ENCODE measurements around the gene BABAM2.

BABAM2 gene

GRCh38 chr2:28282861-28283646 is 392.5 kb downstream of the BABAM2 start:
- no peak for DNase-seq (ENCODE audit: low read depth)

DNA sequence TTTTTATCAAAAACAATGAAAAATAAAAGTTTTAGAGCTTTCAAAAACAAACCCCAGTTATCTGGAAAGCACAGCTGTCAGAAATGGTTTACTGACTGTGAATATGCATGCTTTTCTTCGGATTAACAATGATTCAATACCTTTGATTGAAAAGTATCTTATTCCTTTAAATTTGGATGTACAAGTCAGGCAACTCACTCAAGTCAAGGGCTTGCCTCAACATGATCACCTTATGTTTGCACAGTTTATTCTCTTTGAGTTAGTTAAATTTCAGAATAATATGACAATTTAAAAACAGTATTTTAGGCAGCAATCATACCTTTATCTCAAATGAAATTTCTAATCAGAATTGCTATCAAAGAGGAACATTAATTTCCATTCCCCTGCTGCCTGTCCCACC is 393.3 kb downstream of the BABAM2 start:
- no peak for DNase-seq (ENCODE audit: low read depth)

- no peak for DNase-seq (ENCODE audit: low read depth)
Measured at GRCh38 chr2:28286678-28287077, 396.1 kb downstream of the BABAM2 start.

GRCh38 chr2:28287256-28287915 is 396.9 kb downstream of the BABAM2 start:
- no peak for DNase-seq (ENCODE audit: low read depth)

- no peak for DNase-seq (ENCODE audit: low read depth)
Measured at GRCh38 chr2:28288620-28289019, 398.1 kb downstream of the BABAM2 start.

DNA sequence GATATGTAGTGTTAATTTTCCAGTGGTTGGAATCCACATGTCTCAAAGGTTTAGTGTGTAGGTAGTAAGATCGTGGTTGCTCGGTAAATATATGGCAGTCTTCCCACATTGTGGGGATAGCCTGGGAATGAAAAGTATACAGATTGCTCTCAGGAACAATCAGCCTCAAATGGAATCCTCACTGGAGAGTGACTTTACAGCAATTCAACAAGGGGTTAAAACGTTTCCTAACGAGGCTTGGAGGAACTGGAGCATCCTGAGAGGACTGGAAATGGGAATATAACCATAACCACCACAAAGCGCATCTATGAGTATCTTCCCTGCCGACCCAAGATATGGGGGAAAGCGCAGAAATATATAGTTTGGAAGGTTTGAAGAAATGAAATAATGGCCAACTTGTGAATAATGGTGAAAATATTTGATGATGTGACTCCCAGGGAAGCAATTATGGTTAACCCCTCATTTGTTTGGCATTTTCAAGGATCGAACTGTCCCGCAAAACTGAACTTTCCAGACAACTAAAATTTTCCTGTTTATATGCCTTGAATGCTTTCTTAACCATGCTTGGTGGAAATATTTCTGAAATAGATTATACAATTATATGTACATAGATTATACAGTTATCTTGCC is 401.4 kb downstream of the BABAM2 start:
- DNase-seq (ENCODE audit: low read depth) = no peak

- DNase-seq (ENCODE audit: low read depth) = no peak
Measured at GRCh38 chr2:28292491-28292890, 402.0 kb downstream of the BABAM2 start.

DNA sequence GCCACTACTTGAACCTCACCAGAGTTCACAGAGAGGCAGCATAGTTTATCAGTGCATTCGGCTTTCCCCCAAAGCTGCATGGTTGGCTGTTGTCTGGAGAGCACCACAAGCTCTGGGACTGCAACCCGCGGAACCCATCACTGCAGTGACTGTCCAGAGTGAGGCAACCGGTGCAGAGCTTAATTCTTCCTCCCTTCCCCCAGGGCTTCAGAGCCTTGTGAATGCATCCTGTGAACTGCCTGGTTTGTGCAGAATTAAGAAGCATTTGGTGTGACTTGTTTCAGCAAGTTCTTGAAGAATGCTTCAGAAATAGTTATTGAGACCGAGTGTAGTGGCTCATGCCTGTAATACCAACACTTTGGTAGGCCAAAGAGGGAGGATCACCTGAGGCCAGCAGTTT is 402.9 kb downstream of the BABAM2 start:
- no peak for DNase-seq (ENCODE audit: low read depth)

DNA sequence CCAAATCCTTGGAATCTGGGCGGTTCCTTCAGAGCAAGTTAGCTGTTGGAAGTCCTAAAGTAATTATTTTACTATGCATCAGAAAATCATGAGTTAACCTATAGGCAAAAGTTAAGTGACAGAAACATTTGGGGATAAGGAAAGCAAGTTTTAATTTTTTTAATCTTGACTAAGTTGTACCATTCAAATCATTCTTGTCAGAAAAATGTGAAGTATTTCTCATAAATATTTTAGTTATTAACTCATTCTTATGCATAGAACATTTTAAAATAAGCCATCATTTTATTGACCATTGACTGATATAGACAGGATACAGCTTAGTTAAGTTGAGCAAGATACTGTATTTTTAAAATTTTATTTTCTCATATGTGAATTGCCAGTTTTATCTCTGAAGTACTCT is 403.9 kb downstream of the BABAM2 start:
- no peak for DNase-seq (ENCODE audit: low read depth)

DNA sequence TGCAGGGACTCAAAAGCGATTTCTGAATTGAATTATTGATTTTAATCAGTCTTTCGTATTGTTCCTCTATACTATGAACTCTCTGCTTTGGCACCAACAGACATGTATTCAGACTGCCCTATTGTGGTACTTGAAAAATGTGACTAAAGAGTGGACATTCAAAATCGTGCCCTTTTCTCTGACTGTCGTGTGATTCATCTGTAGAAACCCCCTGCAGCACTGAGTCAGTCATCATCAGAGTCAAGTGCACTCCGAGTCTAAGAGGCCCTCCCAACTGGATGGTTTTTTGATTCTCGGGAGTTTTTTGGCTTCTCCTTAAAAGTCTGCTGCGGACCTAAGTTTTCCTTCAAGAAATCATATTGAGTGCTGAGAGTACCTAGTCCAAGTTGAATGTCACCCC is 405.7 kb downstream of the BABAM2 start:
- no peak for DNase-seq (ENCODE audit: low read depth)

GRCh38 chr2:28296904-28297303 is 406.4 kb downstream of the BABAM2 start:
- DNase-seq (ENCODE audit: low read depth) = no peak

DNA sequence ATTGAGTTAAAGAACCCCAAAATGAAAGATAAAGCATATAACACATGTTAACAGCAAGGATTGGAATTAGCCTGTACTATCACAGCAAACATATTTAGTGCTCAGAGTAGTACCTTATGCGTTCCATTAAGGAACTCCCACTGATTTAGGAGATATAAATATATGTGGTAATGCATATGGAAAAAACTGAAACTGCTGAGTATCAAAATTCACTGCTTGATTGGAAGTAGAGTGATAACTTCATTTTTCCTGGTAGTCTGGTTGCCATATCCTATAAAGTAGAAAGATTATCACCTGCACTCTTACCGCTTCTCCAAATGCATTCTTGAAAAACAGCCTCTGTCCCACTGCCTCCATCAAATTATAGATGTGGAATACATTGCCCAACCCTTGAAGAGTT is 407.0 kb downstream of the BABAM2 start:
- no peak for DNase-seq (ENCODE audit: low read depth)

DNA sequence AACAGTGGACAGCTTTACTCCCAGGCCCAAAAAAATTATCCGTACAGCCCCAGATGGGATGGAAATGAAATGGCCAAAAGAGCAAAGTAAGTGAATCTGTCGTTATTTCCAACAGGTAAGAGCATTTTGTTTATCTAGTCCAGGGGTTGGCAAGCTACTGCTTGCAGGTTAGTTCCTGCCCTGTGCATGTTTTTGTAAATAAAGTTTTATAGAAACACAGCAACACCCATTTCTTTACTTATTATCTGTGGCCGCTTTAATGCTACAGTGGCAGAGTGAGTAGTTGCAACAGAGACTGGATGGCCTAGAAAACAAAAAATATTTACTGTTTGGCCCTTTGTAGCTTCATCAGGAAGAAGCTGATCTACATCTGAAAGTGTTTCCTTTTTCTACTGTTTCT is 407.9 kb downstream of the BABAM2 start:
- DNase-seq (ENCODE audit: low read depth) = no peak

DNA sequence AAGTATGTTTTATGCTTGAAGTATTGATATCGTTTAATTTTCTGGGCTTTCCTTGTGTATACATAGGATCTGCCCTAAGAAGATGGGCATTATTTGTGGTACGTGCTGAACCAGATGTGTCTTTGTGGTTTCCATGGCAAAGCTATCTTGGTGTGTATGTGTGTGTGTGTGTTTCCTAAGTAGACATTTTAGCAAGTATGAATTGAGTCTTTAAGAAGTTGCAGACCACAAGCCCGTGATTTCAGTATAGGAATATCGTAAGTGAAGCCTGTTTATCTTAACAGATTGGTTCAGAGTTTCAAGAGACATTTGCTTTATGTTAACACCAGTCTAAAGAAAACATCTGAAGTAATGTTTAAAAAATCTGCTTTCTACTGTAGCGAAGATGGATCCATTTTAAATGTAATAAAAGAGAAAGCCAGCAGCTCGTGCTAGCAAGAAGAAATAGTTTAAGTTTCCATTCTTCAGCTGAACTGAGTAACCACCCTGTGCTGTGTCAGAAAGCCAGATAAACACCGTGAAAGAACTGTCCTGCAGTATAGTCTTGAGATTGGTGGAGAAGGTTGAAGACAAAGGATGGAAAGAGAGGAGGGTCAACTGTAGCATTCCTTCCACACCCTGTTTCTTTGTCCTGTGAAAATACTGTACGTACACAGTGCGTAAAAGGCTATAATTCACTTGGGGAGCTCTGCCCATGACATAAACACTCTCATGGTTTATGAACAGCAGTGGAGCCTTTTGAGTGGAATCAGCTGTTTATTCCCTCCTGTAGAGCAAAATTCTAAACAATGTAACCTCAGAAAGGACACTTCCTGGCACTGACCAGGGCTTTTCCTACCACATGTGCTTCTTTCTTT is 410.2 kb downstream of the BABAM2 start:
- DNase-seq (ENCODE audit: low read depth) = no peak

DNA sequence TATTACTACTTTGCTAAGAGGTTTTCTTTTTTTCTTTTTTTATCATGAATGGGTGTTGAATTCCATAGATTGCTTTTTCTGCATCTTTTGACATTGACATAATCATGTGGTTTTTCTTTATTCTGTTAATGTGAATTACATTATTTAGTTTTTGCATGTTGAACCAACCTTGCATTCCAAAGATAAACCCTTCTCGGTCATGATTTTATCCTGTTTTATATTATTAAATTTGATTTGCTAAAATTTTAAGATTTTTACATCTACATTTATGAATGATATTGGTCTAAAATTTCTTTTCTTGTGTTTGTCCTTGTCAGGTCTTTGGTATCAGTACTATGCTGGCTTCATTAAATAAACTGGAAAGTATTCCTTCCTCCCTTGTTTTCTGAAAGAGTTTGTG is 414.7 kb downstream of the BABAM2 start:
- DNase-seq (ENCODE audit: low read depth) = no peak

GRCh38 chr2:28310107-28310506 is 419.6 kb downstream of the BABAM2 start:
- no peak for DNase-seq (ENCODE audit: low read depth)

- no peak for DNase-seq (ENCODE audit: low read depth)
Measured at GRCh38 chr2:28311660-28312249, 421.2 kb downstream of the BABAM2 start.

GRCh38 chr2:28312307-28313219 is 422.0 kb downstream of the BABAM2 start:
- no peak for DNase-seq (ENCODE audit: low read depth)

GRCh38 chr2:28313220-28313784 is 422.8 kb downstream of the BABAM2 start:
- no peak for DNase-seq (ENCODE audit: low read depth)

GRCh38 chr2:28314968-28315367 is 424.4 kb downstream of the BABAM2 start:
- DNase-seq (ENCODE audit: low read depth) = no peak

Data from stimulated activated CD8-positive, alpha-beta memory T cell treated with anti-CD3 and anti-CD28 coated beads, Interleukin-12 subunit alpha, Interleukin-12 subunit beta, amount 100 ng/mL, for 1 hour (primary cell).